SKM-1 (cell line): ENCODE data around the gene LOXL1.
A peak's percentile ranks its signal among the peaks of the same experiment; 100 is the strongest.

Experiments used
- DNase-seq: peaks from one replicate; lab custom pipeline; 2025; ENCODE audit not compliant: unreplicated experiment; lab: John Stamatoyannopoulos, UW

LOXL1 gene, protein sequence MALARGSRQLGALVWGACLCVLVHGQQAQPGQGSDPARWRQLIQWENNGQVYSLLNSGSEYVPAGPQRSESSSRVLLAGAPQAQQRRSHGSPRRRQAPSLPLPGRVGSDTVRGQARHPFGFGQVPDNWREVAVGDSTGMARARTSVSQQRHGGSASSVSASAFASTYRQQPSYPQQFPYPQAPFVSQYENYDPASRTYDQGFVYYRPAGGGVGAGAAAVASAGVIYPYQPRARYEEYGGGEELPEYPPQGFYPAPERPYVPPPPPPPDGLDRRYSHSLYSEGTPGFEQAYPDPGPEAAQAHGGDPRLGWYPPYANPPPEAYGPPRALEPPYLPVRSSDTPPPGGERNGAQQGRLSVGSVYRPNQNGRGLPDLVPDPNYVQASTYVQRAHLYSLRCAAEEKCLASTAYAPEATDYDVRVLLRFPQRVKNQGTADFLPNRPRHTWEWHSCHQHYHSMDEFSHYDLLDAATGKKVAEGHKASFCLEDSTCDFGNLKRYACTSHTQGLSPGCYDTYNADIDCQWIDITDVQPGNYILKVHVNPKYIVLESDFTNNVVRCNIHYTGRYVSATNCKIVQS

DNA sequence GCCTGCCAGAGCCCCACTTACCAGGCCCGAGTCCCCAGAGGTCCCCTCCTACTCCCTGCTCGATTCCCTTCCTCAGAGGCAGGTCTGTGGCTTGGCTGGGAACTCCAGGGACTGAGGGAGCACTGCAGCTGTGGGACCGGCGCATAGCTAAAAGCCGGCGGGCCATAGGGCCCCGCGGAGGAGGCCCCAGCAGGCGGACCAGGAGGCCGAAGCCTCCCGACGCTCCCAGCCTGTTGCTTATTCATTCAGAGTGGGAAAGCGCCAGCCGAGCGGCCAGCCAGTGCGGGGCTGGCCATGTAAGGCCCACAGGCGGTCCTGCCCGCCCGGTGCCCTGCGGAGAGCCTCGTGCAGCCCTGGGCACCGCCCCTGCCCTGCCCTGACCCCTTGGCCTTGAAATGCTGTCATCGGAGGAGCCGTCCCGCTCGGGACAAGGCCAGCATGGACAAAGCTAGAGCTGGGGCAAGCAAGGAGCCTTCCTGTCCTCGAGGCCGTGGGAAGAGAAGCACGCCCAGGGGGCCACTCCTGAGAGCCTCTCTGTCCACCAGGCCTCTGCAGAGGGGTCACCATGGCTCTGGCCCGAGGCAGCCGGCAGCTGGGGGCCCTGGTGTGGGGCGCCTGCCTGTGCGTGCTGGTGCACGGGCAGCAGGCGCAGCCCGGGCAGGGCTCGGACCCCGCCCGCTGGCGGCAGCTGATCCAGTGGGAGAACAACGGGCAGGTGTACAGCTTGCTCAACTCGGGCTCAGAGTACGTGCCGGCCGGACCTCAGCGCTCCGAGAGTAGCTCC, at the start of gene LOXL1:
Gene LOXL1 (plus strand): TSS at position 244 of the 784 bp plus-strand sequence. CDS start 322 bp downstream, at position 566.
- DNase-seq, result no peak

- no peak for DNase-seq
Observed at GRCh38 chr15:73879426-73879825, 46.8 kb upstream of the LOXL1 start.

- no peak for DNase-seq
Observed at GRCh38 chr15:73881579-73882320, 44.5 kb upstream of the LOXL1 start.

GRCh38 chr15:73882761-73883419, 43.4 kb upstream of the LOXL1 start:
- DNase-seq, result no peak

GRCh38 chr15:73884159-73884558, 42.1 kb upstream of the LOXL1 start:
- no peak for DNase-seq

GRCh38 chr15:73885954-73886700, 40.1 kb upstream of the LOXL1 start:
- no peak for DNase-seq

- no peak for DNase-seq
Observed at GRCh38 chr15:73886717-73887345, 39.4 kb upstream of the LOXL1 start.

DNA sequence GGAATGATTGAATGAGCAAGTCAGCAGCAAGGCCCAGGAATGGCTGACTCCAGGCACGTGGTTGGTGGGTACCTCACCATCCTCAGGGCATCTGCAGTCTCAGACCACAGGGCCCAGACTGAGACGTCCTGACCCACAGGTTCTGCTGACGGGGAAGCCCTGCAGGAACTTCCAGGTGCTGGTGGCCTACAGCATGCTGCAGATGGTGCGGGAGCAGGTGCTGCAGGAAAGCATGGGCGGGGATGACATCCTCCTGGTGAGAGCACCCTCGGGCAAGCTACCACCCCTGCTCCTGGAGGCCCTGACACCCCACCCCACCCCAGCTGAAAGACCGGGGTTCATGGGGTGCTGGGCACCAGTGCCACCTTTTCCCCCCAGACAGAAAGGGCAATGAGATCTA, 38.8 kb upstream of the LOXL1 start:
- no peak for DNase-seq

- no peak for DNase-seq
Observed at GRCh38 chr15:73888224-73889041, 37.8 kb upstream of the LOXL1 start.

- DNase-seq, result no peak
Observed at GRCh38 chr15:73889053-73889761, 37.1 kb upstream of the LOXL1 start.

DNA sequence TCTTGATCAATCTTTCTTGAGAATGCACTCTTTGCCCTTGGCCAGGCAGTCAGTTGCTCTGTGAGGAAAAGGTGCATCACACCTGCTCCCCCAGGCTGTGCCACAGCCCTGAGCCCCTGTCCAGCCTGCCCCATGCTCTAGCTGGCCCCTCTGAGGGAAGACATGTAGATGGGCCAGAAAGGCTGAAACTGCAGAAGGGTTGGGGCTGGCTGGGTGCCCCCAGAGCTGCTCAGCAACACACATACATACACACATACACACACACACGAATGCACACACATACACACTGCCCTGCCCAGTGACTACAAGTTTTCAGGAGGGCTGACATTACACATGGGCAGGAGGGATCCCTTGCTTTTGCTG, 36.5 kb upstream of the LOXL1 start:
- no peak for DNase-seq

DNA sequence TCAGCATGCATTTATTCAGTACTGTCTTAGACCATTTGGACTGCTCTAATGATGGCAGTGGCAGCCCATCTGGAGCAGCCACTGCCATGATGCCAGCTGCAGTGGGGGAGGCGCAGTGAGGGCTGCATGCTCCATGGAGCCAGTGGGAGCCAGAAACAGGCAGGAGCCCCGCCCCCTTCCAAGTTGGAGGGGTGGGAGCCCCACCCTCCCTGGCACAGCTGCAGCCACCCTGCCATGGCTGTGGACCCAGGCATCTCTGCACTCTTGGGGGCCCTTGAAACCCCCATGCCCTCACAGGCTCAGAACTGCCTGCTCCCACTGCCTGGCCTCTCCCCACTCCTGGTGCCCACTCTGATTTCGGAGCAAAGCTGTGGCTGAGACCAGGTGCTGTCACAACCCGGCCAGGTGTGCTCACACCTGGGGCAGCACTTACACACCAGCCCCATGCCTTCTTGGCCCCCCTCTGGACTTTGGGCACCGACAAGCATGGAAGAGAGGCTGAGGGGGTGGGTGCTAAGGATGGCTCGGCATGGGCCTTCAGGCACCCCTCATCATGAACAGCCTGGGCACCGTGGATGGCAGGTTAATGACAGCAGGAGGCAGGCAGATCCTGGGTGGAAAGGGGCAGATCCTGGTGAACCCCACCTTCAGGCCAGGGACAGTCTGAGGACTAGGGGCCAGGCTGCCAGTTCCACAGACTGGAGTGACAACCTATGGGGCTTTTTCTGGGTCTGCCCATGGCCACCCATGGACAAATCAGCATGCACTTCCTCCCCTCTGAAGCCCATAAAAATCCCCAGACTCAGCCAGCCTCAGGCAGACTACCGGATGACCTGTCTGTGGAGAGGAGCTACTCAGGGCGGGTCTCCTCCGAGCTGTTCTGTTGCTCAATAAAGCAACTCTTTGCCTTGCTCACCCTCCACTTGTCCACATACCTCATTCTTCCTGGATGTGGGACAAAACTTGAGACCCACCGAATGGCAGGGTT, 34.6 kb upstream of the LOXL1 start:
- DNase-seq, result no peak

DNA sequence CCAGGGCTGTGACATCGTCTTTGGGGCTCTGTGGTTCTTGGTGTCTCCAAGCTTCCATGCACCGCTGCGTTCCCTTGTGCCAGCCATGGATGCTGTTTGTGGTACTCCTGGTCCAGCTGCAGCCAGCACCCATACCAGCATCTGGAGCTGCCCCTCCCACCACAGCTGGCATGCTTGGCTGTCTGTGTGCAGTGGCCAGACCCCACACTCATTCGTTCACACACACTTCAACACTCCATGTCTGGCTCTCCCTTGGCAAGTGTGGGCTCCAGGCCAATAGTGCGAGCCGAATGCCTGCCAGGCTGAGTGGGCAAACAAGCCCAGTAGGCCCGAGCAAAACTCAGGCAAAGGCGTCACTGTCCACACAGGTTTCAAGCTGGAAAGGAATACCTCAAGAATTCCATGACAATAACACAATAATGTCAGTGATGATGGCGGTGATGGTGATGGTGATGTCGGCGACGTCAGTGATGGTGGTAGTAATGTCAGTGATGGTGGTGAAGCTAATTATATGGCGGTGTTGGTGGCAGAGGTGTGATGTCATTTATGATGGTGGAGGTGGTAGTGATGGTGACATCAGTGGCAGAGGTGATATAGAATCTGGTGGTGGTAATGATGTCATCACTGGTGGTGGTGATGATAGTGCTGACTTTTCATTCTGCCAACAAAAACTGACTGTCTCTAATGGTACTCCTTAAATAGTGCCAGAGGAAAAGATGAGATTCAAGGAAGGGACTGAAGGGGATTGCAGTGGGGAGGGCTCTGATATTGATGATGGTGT, 33.6 kb upstream of the LOXL1 start:
- no peak for DNase-seq

DNA sequence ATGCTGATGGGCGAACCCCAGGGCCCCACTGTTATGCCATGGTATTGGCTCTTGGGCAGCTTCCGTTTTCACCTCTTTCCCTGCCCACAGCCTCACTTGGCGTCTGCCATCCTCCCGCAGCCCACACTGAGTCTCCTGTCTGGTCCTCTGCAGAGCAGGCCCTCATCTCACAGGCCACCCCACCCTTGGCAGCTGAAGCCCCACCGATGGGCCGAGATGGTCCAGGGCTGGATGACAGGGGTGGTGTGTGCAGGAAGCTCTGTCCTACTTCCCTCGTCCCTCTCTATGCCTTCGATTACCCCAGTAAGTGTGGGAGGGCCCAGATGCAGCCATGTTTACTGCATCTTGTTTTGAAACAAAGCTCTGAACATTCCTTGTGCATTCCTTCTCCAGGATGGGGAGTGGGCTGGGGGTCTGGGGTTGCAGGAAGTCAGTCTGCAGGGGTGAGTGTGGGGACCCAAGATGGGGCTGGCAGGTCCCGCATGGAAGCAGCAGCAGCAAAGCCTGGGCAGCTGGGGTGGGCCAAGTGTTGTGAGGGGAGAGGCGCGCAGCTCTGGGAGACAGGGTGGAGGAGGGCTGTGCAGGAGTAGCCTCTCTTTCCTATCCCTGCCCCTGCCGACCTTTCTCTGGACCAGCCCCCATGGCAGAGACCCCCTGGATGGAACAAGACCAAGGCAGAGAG, 32.0 kb upstream of the LOXL1 start:
- DNase-seq, result no peak

- DNase-seq, result peak; percentile 38
Observed at GRCh38 chr15:73897441-73898261, 28.6 kb upstream of the LOXL1 start.
